HT-29 (cell line): Measurements from ENCODE around the gene APOBEC3A. TPM values are rescaled to one million over a fixed set of nuclear protein-coding genes. Genes with fewer than 3 reads are reported as not detected.
"Not testable (repeated sequence)": the region's sequence is repeated elsewhere in the genome, so short reads cannot be mapped to it uniquely, and the experiment has no call there.

Experiments
- DNase-seq: peaks from one replicate; pipeline ENCODE4 v3.0.0-alpha.2; 2015; ENCODE audit warnings: low spot score
- total RNA-seq: library from RNA; depleted of rRNA; stranded (reverse); fragments of >200 nt; shearing (Covaris generic); gene quantifications from 2 replicates; pipeline ENCODE4 v1.2.3, GENCODE V29; 2014

APOBEC3A gene
- total RNA-seq, 1 experiment from 2014 or later: not detected

DNA sequence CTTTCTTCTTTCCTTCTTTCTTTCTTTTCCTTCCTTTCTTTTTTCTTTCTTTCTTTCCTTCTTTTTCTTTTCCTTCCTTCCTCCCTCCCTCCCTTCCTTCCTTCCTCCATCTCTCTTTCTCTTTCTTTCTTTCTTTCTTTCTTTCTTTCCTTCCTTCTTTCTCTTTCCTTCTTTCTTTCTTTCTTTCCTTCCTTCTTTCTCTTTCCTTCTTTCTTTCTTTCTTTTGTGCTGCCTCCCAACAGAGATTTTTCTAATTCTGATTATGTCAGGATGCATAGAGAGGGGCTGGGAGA lies 1.2 kb downstream of the APOBEC3A start:
- not testable (repeated sequence) for DNase-seq

DNA sequence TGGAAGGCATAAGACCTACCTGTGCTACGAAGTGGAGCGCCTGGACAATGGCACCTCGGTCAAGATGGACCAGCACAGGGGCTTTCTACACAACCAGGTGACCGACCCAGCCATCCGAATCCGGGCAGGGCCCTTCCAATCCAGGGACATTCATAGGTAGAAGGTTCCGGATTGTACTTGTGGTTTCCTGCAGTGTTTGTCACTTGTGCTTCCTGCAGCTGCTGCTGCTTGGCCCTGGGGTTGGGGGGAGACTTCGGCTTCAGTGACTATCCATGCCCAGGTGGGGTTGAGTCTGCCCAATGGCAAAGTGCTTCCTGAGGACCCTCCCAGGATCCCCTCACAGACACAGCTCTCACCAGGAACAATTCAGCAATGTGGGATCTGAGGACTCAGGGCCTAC lies 2.2 kb downstream of the APOBEC3A start:
- DNase-seq: no peak

DNA sequence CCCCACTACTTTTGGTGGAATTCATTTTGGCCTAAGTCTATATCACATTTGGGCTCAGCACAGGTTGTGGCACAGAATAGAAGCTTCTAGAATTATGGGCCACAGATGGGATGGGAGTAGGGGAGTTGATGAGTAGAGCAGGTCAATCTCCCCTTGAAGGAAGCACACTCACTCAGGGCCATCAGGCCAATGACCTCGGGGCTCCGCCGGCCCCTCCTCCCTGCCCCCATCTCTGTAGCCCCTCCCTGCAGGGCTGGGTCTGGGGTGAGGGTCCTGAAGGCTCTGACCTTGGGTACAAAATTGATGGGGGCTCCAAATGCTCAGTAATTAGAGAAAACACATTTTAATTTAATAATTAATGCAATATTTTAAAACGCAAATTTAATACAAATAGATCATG lies 3.3 kb downstream of the APOBEC3A start:
- not testable (repeated sequence) for DNase-seq

DNA sequence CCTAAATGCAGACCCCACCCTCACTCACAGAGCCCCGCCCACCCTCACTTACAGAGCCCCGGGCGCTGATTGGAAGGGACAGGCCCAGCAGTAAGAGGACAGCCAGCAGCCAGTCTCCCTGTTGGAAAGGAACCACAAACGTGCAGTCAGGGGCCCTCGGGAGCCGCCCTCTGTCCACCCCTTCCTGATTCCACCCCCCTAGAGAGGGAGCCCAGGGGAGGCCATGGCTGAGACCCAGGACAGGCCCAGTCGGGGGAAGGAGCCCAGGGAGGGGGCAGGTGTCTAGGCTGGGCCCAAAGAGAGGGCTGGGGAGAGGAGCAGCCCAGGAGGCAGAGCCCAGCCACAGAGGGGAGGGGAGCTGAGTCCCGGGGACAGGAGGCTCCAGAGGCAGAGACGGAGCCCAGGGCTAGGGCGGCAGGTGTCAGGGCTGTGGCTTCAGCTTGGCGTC lies 5.9 kb downstream of the APOBEC3A start:
- not testable (repeated sequence) for DNase-seq

GRCh38 chr22:38963872-38964271 lies 6.5 kb downstream of the APOBEC3A start:
- DNase-seq: peak; percentile 59

DNA sequence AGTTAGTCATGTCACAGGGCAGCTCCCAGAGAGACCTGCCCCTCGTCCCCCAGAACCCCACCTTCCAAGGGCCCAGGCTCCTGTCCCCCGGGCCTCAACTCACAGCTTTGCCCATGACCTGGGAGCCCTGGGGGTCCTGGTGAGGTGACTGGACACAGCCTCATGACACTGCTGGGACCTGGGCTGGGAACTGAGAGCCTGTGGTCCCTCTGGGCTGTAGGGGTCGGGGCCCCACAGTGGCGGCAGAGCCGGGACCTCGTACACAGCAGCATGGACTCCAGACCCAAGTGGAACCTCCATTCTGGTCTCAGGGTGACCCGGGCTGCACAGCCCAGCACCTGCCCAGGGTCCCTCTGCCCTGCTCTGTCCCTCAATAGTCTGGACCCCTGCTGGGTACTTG lies 6.9 kb downstream of the APOBEC3A start:
- no peak for DNase-seq

GRCh38 chr22:38964989-38965388 lies 7.6 kb downstream of the APOBEC3A start:
- no peak for DNase-seq

- DNase-seq: no peak
Observed at GRCh38 chr22:38965614-38966379, 8.4 kb downstream of the APOBEC3A start.

DNA sequence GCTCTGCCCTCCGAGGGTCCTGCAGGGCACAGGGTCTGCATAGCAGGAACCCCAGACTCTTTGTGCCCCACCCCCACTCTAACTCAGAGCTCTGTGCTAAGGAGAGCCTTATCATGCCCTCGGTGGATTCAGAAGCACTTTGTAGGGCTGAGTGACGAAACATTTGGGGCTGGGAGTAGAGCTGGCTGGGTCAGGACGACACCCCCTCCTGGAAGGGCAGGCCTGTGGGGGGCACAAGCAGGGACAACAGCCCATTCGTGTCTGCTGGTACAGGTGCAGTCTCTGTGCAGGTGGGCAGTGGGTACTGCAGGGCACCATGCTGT lies 8.9 kb downstream of the APOBEC3A start:
- no peak for DNase-seq

DNA sequence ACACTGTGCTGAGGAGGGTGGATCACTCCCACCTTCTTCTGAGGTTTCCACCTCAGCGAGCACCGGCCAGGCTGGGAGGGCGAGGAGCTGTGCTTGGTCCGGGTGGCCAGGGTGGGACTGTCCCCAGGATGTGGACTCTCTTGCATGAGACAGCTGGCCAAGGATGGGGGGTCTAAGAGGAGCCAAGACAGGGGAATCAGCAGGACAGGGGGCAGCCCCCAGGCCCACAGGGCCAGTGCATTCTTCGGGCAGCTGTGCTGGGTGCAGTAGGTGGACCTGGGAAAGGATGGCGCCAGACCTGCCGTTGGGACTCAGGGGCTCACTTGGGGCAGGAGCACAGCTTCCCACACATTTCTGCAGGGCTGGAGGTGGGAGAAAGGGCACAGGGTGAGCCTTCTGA lies 9.5 kb downstream of the APOBEC3A start:
- DNase-seq: no peak

- peak; percentile 28 for DNase-seq
Observed at GRCh38 chr22:38967451-38968450, 10.3 kb downstream of the APOBEC3A start.

DNA sequence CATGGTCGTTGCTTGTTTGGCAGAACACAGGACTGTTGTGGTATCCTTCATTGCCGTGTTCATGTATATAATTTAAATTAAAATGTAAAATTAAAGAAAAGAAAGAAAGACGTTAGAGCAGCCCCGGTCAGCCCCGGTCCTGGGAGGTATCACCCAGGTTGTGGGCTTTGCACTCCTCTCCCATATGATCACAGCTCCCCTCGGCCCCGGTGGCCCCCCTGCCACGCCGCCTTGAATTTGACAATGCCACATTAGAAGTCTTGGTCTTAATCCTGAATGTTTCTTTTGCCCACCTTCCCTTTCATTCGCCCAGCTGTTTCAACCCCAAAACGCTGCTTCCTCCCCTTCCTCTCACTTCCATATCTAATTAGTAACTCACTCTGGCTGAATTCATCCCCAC lies 11.4 kb downstream of the APOBEC3A start:
- DNase-seq: no peak

DNA sequence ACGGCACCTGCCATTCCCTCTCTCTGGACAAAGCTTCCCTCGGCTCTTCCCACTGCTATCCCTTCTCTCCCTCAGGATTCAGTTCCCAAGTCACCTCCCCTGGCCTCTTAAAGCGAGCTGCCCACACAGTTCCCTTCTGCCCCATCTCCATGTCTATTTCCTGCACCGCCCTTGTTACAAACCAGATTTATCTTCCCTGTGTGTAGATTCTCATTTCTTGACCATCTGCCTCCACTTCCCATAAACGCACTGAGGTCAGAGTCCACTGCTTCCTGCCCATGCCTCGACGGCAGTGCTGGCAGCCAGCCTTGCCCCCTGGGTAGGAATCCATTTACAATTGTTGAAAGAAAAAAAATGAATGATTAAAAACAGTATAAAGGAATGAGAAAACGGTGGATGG lies 13.1 kb downstream of the APOBEC3A start:
- no peak for DNase-seq

DNA sequence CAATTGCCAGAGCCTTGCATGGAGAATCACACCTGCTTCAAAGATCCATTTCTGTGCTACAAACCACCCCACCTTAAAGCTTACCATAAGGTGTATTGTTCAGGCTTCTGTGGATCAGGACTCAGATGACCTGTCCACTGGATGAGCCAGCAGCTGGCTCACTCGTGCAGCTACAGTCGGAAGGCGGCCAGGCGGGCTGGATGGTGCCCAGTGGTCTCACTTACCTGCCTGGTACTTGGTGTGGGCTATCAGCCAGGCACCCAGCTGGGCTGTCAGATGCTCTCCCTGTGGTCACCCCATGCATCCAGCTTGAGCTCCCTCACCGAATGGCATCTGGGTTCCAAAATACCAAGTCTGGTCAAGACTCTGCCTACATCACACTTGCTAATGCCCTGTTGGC lies 13.8 kb downstream of the APOBEC3A start:
- no peak for DNase-seq

GRCh38 chr22:38971791-38972190 lies 14.4 kb downstream of the APOBEC3A start:
- no peak for DNase-seq

DNA sequence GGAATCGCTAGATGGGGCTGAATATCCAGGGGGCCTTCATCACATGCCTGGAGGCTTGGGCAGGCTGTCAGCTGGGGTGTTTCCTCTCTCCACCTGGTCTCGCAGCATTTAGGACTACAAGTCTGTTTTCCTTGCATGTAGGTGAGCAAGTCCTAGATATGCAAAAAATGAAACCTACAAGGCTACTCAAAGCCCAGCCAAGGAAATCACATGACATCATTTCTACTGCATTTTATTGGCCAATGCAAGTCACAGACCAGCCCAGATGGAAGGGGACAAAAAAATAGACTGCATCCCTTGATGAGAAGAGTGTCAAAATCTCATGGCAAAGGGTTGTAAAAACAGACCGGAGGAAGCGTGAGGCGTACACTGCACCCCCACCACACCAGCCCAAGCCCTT lies 15.1 kb downstream of the APOBEC3A start:
- DNase-seq: no peak

DNA sequence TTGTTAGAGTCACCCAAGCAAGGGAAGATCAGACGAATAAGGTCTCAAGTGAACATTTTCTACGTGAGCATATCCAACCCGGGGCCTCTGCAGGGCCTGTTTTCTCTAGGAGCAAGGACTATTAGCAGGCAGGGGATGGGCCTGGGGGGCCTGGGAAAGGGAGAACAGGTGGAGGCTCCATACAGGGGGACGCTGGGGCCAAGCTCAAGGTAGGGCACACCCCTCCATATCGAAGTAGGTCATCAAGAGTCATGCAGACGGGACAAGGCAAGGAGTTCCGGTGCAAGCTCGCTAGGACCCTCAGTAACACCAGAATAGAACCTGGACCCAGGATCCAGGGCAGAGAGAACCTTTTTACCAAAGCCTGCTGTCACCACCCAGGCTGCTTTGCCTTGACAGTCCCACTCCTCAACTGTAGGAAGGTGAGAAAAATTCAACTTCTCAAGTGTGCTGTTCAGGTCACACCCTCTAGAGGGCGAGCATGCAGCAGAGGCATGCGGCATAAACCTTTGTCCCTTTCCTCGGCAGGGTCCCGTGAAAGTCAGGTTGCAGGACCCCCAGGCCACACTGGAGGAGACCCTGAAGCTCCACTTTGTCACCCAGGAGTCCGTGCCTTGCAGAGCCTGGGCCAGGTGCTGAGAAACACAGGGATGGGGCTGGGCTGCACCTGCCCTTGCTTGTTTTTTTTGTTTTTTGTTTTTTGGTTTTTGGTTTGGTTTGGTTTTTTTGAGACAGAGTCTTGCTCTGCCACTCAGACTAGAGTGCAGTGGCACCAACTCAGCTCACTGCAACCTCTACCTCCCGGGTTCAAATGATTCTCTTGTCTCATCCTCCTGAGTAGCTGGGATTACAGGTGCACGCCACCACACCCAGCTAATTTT lies 16.1 kb downstream of the APOBEC3A start:
- DNase-seq: no peak

DNA sequence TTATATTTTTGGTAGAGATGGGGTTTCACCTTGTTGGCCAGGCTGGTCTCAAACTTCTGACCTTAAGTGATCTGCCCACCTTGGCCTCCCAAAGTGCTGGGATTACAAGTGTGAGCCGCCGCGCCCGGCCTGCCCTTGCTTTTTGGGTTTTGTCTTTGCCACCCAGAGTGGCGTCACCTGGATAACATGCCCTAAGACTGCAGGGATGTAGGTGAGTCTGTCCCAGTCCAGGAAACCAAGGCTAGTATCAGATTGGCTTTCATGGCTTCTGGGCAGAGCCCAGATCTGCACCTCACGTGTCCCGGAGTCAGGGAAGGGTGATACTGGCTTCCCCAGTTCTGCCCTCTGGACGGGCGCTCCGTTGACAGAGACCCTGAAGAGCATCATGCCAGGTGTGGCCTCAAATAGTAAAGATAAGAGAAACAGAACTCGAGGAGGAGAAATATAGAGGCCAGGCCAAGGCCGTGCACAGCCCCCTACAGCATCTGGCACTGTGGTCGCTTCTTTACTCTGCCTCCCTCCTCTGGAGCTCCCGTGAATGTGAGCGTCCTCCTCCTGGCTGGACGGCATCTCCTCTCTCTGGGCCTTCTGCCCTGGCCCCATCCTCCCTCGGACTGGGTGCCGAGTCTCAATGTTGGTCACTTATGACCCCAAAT lies 16.9 kb downstream of the APOBEC3A start:
- no peak for DNase-seq

GRCh38 chr22:38974826-38975175 lies 17.4 kb downstream of the APOBEC3A start:
- no peak for DNase-seq

DNA sequence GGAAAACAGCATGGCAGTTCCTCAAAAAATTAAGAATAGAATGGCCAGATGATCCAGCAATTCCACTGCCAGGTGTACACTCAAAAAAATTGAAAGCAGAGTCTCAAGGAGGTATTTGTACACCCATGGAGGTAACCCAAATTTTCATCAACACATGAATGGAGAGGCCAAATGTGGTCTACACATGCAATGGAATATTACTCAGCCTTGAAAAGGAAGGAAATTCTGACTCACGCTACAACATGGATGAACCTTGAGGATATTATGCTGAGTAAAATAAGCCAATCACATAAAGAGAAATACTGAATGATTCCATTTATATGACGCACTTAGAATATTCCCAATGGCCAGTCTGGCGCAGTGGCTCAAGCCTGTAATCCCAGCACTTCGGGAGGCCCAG lies 19.9 kb downstream of the APOBEC3A start:
- DNase-seq: not testable (repeated sequence)

GRCh38 chr22:38980587-38980986 lies 23.2 kb downstream of the APOBEC3A start:
- not testable (repeated sequence) for DNase-seq
